HAP-1 (cell line): ENCODE results near the gene UNC5C.

ENCODE experiments used
- DNase-seq, 2 experiments: peaks; one replicate each; pipeline ENCODE4 v3.0.0-alpha.2; 2016 to 2020; ENCODE audit warnings: low spot score in 2 of 2
- H3K27me3 ChIP-seq: fragments of 250-450 bp; sonication (Bioruptor Pico); 2 replicates; pipeline ENCODE4 v1.5.1; 2020; ENCODE audit warnings: low read depth, mild to moderate bottlenecking, moderate library complexity
- H3K36me3 ChIP-seq: fragments of 250-450 bp; sonication (Bioruptor Pico); replicated peaks from 2 replicates; pipeline ENCODE4 v1.5.1; 2020; ENCODE audit warnings: mild to moderate bottlenecking
- H3K4me1 ChIP-seq: fragments of 250-450 bp; sonication (Bioruptor Pico); 2 replicates; pipeline ENCODE4 v1.5.1; 2020; ENCODE audit warnings: mild to moderate bottlenecking
- H3K4me3 ChIP-seq: fragments of 250-450 bp; sonication (Bioruptor Pico); 2 replicates; pipeline ENCODE4 v1.5.1; 2020; ENCODE audit warnings: mild to moderate bottlenecking, moderate library complexity
- H3K9me3 ChIP-seq: fragments of 250-450 bp; sonication (Bioruptor Pico); 2 replicates; pipeline ENCODE4 v1.5.1; 2020; ENCODE audit warnings: mild to moderate bottlenecking, moderate library complexity
- in situ Hi-C: fragments of 300-500 bp; cut with MboI; formaldehyde crosslinking; loops from 3 replicates; pipeline ENCODE4 v1.14.3; 2020; ENCODE audit warnings: low sequenced_read_pairs, inconsistent platforms, mixed read lengths

The UNC5C gene

GRCh38 chr4:95504501-95504900 lies 44.3 kb downstream of the UNC5C start:
- in situ Hi-C loops = no loop called here
- no peaks in the 10 kb centered on the region for H3K4me1 ChIP-seq
- no peaks in the 10 kb centered on the region for H3K36me3 ChIP-seq
- H3K4me3 ChIP-seq = no peak overlapping the region
- H3K27me3 ChIP-seq = no peaks in the 10 kb centered on the region
- no peak for DNase-seq
- no peaks in the 10 kb centered on the region for H3K9me3 ChIP-seq

- in situ Hi-C loops = no loop called here
- no peak for DNase-seq
- Histone ChIP-seq H3K9me3 (no peaks in the 10 kb centered on the region), H3K4me3 (no peak overlapping the region), H3K27me3 (no peaks in the 10 kb centered on the region), H3K36me3 (no peaks in the 10 kb centered on the region), H3K4me1 (no peaks in the 10 kb centered on the region)
Observed at GRCh38 chr4:95500361-95500760, 48.4 kb downstream of the UNC5C start.

DNA sequence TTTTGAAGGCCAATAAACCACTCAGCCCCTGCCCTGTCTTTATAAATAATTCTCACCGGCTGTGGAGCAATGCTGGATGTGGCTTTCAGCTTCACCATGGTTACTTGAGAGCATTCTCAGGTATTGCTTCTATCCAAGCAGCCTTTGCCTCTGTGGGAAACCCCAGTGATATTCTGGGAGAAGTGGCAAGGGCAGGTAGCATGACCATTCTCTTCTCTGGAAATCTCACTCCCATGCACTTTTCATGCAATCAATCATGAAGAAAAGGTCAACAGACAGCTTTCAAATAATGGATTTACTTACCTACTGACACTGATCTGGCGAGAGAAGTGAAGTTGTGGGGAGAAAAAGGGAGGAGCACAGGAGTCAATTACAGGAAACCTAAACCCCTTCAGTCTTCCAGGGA lies 49.5 kb downstream of the UNC5C start:
- Histone ChIP-seq H3K4me1 (no peaks in the 10 kb centered on the region), H3K9me3 (no peaks in the 10 kb centered on the region), H3K36me3 (no peaks in the 10 kb centered on the region), H3K4me3 (no peak overlapping the region), H3K27me3 (no peaks in the 10 kb centered on the region)
- DNase-seq = no peak
- in situ Hi-C loops = no loop called here

GRCh38 chr4:95494186-95494585 lies 54.6 kb downstream of the UNC5C start:
- Histone ChIP-seq H3K4me3 (no peak overlapping the region), H3K9me3 (no peaks in the 10 kb centered on the region), H3K4me1 (no peaks in the 10 kb centered on the region), H3K27me3 (no peaks in the 10 kb centered on the region), H3K36me3 (no peaks in the 10 kb centered on the region)
- DNase-seq = no peak
- in situ Hi-C loops = no loop called here

GRCh38 chr4:95478679-95479078 lies 70.1 kb downstream of the UNC5C start:
- Histone ChIP-seq H3K9me3 (no peaks in the 10 kb centered on the region), H3K36me3 (no peaks in the 10 kb centered on the region), H3K27me3 (no peaks in the 10 kb centered on the region), H3K4me1 (no peaks in the 10 kb centered on the region), H3K4me3 (no peak overlapping the region)
- DNase-seq = no peak
- in situ Hi-C loops = no loop called here

- no peak for DNase-seq
- Histone ChIP-seq H3K36me3 (no peaks in the 10 kb centered on the region), H3K27me3 (no peaks in the 10 kb centered on the region)
Observed at GRCh38 chr4:95476121-95476520, 72.7 kb downstream of the UNC5C start.

GRCh38 chr4:95472534-95472933 lies 76.2 kb downstream of the UNC5C start:
- H3K36me3 ChIP-seq = no peaks in the 10 kb centered on the region
- 0 out of 2 replicates have a peak, but pooled peaks cover 7% of the 10 kb centered on the region for H3K4me1 ChIP-seq
- in situ Hi-C loops = no loop called here
- no peak overlapping the region for H3K4me3 ChIP-seq
- no peaks in the 10 kb centered on the region for H3K9me3 ChIP-seq
- no peak for DNase-seq
- H3K27me3 ChIP-seq = no peaks in the 10 kb centered on the region

More at GRCh38 chr4:95476121-95476520, 72.7 kb downstream of the UNC5C start:
- H3K4me3 ChIP-seq = no peak overlapping the region
- no peaks in the 10 kb centered on the region for H3K9me3 ChIP-seq
- in situ Hi-C loops = no loop called here
- H3K4me1 ChIP-seq = 0 out of 2 replicates have a peak, but pooled peaks cover 7% of the 10 kb centered on the region

- Histone ChIP-seq H3K36me3 (no peaks in the 10 kb centered on the region), H3K9me3 (no peaks in the 10 kb centered on the region), H3K4me3 (no peak overlapping the region), H3K27me3 (no peaks in the 10 kb centered on the region), H3K4me1 (0 out of 2 replicates have a peak, but pooled peaks cover 7% of the 10 kb centered on the region)
- in situ Hi-C loops = no loop called here
- DNase-seq = no peak
Observed at GRCh38 chr4:95470622-95471021, 78.2 kb downstream of the UNC5C start.

DNA sequence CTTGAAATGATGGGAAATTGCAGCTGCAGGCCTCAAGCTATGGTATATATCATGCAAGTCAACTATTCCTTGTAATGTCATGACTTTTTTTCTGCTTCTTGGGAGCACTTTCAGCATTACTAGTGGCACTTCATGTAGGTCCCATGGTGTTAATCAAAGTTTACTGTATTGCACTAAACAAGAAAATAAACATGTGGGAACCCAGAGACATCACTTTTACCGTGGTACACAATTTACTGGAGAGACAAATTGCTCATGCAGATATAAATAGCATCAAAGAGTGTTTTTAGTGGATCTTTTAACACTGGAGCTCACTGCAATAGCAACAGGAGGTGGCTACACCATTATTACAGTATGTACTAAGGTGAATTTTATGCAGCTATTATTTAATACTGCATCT lies 79.2 kb downstream of the UNC5C start:
- Histone ChIP-seq H3K27me3 (no peaks in the 10 kb centered on the region), H3K36me3 (no peaks in the 10 kb centered on the region), H3K4me1 (0 out of 2 replicates have a peak, but pooled peaks cover 7% of the 10 kb centered on the region), H3K9me3 (no peaks in the 10 kb centered on the region), H3K4me3 (no peak overlapping the region)
- DNase-seq = no peak
- in situ Hi-C loops = no loop called here

- no peak for DNase-seq
- no peaks in the 10 kb centered on the region for H3K36me3 ChIP-seq
- no peaks in the 10 kb centered on the region for H3K4me1 ChIP-seq
- H3K27me3 ChIP-seq = no peaks in the 10 kb centered on the region
- H3K4me3 ChIP-seq = no peak overlapping the region
- in situ Hi-C loops = no loop called here
- H3K9me3 ChIP-seq = no peaks in the 10 kb centered on the region
Observed at GRCh38 chr4:95466791-95467190, 82.0 kb downstream of the UNC5C start.

GRCh38 chr4:95465010-95465409 lies 83.8 kb downstream of the UNC5C start:
- in situ Hi-C loops = no loop called here
- H3K4me3 ChIP-seq = no peak overlapping the region
- H3K9me3 ChIP-seq = no peaks in the 10 kb centered on the region
- DNase-seq = no peak
- H3K36me3 ChIP-seq = no peaks in the 10 kb centered on the region
- H3K4me1 ChIP-seq = no peaks in the 10 kb centered on the region
- H3K27me3 ChIP-seq = no peaks in the 10 kb centered on the region

DNA sequence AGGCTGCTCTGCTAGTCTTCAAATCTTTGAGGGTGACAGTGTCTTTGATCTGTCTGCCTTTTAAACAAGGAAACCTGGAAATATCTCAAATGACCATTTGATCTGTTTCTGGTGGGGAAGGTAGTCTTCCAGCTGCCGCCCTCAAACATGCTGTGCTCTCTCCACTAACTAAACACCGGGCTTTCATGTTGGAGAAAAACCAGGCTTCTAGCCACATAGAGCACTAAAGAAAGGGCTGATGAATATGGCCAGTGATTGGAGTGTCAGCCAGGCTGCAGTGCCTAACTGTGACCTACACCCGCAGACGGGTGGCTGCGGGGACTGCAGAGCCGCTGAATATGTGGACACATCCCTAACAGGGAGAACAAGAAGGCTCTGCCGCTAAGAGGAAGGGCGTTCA lies 85.9 kb downstream of the UNC5C start:
- Histone ChIP-seq H3K4me3 (no peak overlapping the region), H3K27me3 (no peaks in the 10 kb centered on the region), H3K9me3 (no peaks in the 10 kb centered on the region), H3K36me3 (no peaks in the 10 kb centered on the region), H3K4me1 (no peaks in the 10 kb centered on the region)
- DNase-seq = no peak
- in situ Hi-C loops = no loop called here

- Histone ChIP-seq H3K27me3 (no peaks in the 10 kb centered on the region), H3K4me1 (no peaks in the 10 kb centered on the region), H3K4me3 (no peak overlapping the region), H3K9me3 (no peaks in the 10 kb centered on the region), H3K36me3 (no peaks in the 10 kb centered on the region)
- in situ Hi-C loops = no loop called here
- DNase-seq = no peak
Observed at GRCh38 chr4:95457353-95457752, 91.4 kb downstream of the UNC5C start.

DNA sequence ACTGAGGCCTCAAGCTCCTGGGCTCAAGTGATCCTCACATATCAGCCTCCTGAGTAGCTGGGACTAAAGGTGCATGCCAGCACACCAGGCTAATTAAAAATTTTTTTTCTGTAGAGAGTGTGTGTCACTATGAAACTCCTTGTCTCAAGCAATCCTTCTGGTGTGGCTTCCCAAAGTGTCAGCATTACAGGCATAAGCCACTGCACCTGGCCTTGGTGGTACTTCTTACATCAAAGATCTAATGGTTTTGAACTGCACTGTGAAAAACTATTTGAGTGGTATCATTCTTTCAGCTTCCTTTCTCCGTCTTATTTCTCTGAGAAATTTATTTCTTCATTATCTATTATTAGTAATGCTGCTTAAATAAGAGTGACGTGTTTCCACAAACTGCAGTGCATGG lies 98.5 kb downstream of the UNC5C start:
- H3K27me3 ChIP-seq = no peaks in the 10 kb centered on the region
- no peaks in the 10 kb centered on the region for H3K4me1 ChIP-seq
- in situ Hi-C loops = no loop called here
- H3K9me3 ChIP-seq = no peaks in the 10 kb centered on the region
- no peak for DNase-seq
- no peak overlapping the region for H3K4me3 ChIP-seq
- H3K36me3 ChIP-seq = no peaks in the 10 kb centered on the region

DNA sequence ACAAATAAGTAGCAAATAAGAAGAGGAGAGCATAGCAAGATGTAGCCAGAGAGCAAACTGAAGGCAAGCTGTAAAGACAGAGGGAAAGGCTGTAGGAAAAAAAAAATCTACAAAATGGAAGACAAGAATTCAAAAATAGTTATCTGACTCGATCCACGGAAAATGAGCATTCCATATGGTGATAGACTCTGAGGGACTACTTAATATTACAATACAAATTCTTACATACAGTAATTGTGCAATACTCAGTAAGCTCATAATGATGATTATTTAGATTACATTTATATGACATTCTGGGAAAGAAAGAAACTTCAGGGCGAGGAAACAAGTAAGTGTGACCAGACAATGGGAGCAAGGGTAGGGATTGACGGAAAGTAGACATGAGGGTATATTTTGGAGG lies 102.6 kb downstream of the UNC5C start:
- Histone ChIP-seq H3K36me3 (no peaks in the 10 kb centered on the region), H3K4me3 (no peak overlapping the region), H3K9me3 (no peaks in the 10 kb centered on the region), H3K27me3 (no peaks in the 10 kb centered on the region), H3K4me1 (no peaks in the 10 kb centered on the region)
- no peak for DNase-seq
- in situ Hi-C loops = no loop called here
